Uterus (tissue), 2 donors: ENCODE results near the gene DSG1.

Experiments used
- CTCF ChIP-seq, 4 experiments: fragments of 200-600 bp in 2 of 4; fragments of 450-650 bp in 2 of 4; sonication (generic) in 2 of 4; IDR thresholded peaks; one replicate each; pipeline ENCODE4 v1.5.1; 2016 to 2019; ENCODE audit warnings: antibody characterized with exemption in 4 of 4, mild to moderate bottlenecking in 2 of 4, moderate library complexity in 1 of 4
- POLR2A ChIP-seq, 2 donors: fragments of 450-650 bp; IDR thresholded peaks; one replicate each; pipeline ENCODE4 v1.6.1; 2016; ENCODE audit warnings: antibody characterized with exemption in 2 of 2, mild to moderate bottlenecking in 1 of 2, moderate library complexity in 1 of 2

- TF ChIP-seq CTCF (IDR thresholded peaks at IDR 0.05): no peak
- TF ChIP-seq POLR2A (IDR thresholded peaks at IDR 0.05): no peak
These were observed 986 bp upstream of the DSG1 start for GRCh38 chr18:31316974-31317373.
